Keratinocyte (primary cell): ENCODE data around the gene DDIAS. TPM values are rescaled to one million over a fixed set of nuclear protein-coding genes. Genes with fewer than 3 reads are reported as not detected.
A peak's percentile ranks its signal among the peaks of the same experiment; 100 is the strongest.

Experiments
- DNase-seq: peaks from one replicate; pipeline ENCODE4 v3.0.0-alpha.2; 2011; ENCODE audit warnings: low read depth, missing footprints, low spot score
- FAIRE-seq: peaks from 2 replicates; lab custom pipeline; 2011; peaks lifted over from hg19 to GRCh38; lab: Jason Lieb, UNC
- H2AFZ ChIP-seq: 2 replicates; pipeline ENCODE4 v1.6.0; 2012; ENCODE audit warnings: low read length, control low read depth, inconsistent platforms; ENCODE audit not compliant: control insufficient read depth
- H3K27ac ChIP-seq: 2 replicates; pipeline ENCODE4 v1.5.1; 2011; ENCODE audit warnings: low read length; ENCODE audit not compliant: control insufficient read depth, insufficient read depth
- H3K27me3 ChIP-seq: 3 replicates; pipeline ENCODE4 v1.6.0; 2011; ENCODE audit warnings: low read length; ENCODE audit not compliant: control insufficient read depth, insufficient read depth; ENCODE audit errors: extremely low read depth
- H3K36me3 ChIP-seq, 2 experiments: 2 replicates in 1 of 2; 3 replicates in 1 of 2; pipeline ENCODE4 v1.5.1; 2011; ENCODE audit warnings: low read length in 2 of 2, mild to moderate bottlenecking in 1 of 2; ENCODE audit not compliant: control insufficient read depth in 2 of 2, insufficient read depth in 2 of 2; ENCODE audit errors: extremely low read depth in 1 of 2
- H3K4me1 ChIP-seq: 3 replicates; pipeline ENCODE4 v1.5.1; 2011; ENCODE audit warnings: low read length; ENCODE audit not compliant: control insufficient read depth, insufficient read depth; ENCODE audit errors: extremely low read depth
- H3K4me2 ChIP-seq: 3 replicates; pipeline ENCODE4 v1.6.0; 2011; ENCODE audit warnings: low read depth, low read length; ENCODE audit not compliant: control insufficient read depth, insufficient read depth; ENCODE audit errors: extremely low read depth
- H3K4me3 ChIP-seq, 3 experiments: fragments of 200-600 bp in 1 of 3; sonication (generic) in 1 of 3; 2 replicates in 2 of 3; 3 replicates in 1 of 3; pipeline ENCODE4 v1.5.1; 2011 to 2016; ENCODE audit warnings: low read length in 3 of 3, mild to moderate bottlenecking in 3 of 3, control low read depth in 2 of 3, inconsistent platforms in 1 of 3, low read depth in 1 of 3, mixed read lengths in 1 of 3, mixed run types in 1 of 3, moderate library complexity in 1 of 3; ENCODE audit not compliant: control insufficient read depth in 2 of 3, insufficient read depth in 2 of 3; ENCODE audit errors: extremely low read depth in 1 of 3
- H3K79me2 ChIP-seq: 2 replicates; pipeline ENCODE4 v1.6.0; 2012; ENCODE audit warnings: low read length; ENCODE audit not compliant: control insufficient read depth, insufficient read depth
- H3K9ac ChIP-seq: 3 replicates; pipeline ENCODE4 v1.6.0; 2011; ENCODE audit warnings: low read length; ENCODE audit not compliant: control insufficient read depth, insufficient read depth; ENCODE audit errors: extremely low read depth
- H3K9me1 ChIP-seq: 3 replicates; pipeline ENCODE4 v1.6.0; 2011; ENCODE audit warnings: low read length; ENCODE audit not compliant: control insufficient read depth, insufficient read depth; ENCODE audit errors: extremely low read depth
- H3K9me3 ChIP-seq: 2 replicates; pipeline ENCODE4 v1.5.1; 2012; ENCODE audit warnings: low read depth, low read length; ENCODE audit not compliant: control insufficient read depth
- H4K20me1 ChIP-seq: 3 replicates; pipeline ENCODE4 v1.6.0; 2011; ENCODE audit warnings: low read length; ENCODE audit not compliant: control insufficient read depth, insufficient read depth; ENCODE audit errors: extremely low read depth
- EZH2 ChIP-seq: IDR thresholded peaks from one replicate; pipeline ENCODE4 v1.6.1; 2012; ENCODE audit warnings: inconsistent platforms, mild to moderate bottlenecking, low read length, moderate library complexity
- dilution Hi-C: fragments of 300-500 bp; cut with MboI; formaldehyde crosslinking; loops from one replicate; pipeline ENCODE4 v1.7.0; 2020; ENCODE audit warnings: low sequenced_read_pairs; ENCODE audit not compliant: extremely low pct_ligation_motif_present
- polyA plus RNA-seq, 5 experiments: library from polyadenylated mRNA; depleted of rRNA in 3 of 5; stranded (reverse) in 3 of 5; stranded (forward) in 1 of 5; unstranded in 1 of 5; fragments of >200 nt; gene quantifications; 1 replicate in 1 of 5; 2 replicates in 3 of 5; 3 replicates in 1 of 5; pipeline versions ENCODE4 v1.2.1 to v1.2.3, GENCODE V29; 2011 to 2012; ENCODE audit warnings: missing spikeins in 2 of 5, low read depth in 1 of 5, low replicate concordance in 1 of 5
- TF ChIP-seq, protein P1 (sequence below), 3 experiments: IDR thresholded peaks in 1 of 3; conservative IDR thresholded peaks in 1 of 3; optimal IDR thresholded peaks in 1 of 3; 2 replicates in 2 of 3; 3 replicates in 1 of 3; pipeline versions ENCODE3 to v1.5.1; 2011; ENCODE audit warnings: low read length in 3 of 3, mild to moderate bottlenecking in 3 of 3, moderate library complexity in 2 of 3, control low read depth in 1 of 3, inconsistent platforms in 1 of 3; ENCODE audit not compliant: insufficient read depth in 2 of 3; ENCODE audit errors: extremely low read depth in 1 of 3

Gene DDIAS
- polyA plus RNA-seq, 1 donor (not counting 4 experiments of a cell fraction or from before 2014, with no cell fraction given): 8.7 TPM

DNA sequence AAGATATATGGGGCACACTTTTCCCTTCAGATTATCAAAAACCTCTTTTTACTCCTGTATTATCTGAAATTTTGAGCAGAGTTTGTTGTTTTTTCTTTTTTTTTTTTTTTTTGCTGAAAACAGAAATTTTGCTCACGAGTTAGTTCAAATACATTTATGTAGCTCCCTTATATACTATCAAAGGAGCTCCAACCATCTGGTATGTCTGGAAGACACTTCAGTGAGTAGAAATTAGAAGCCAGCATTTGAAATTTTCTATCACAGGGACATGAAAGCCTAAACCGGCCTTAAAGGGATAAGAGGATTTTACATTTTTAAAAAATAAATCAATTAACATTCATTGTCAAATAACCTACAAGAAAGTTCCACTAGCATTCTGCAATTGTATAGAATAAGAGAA, 73.3 kb downstream of the DDIAS start:
- Histone ChIP-seq H3K27ac (no peak overlapping the region), H3K9me1 (no peaks in the 10 kb centered on the region), H3K4me2 (no peak overlapping the region), H3K4me1 (peaks cover 11% of the 10 kb centered on the region), H4K20me1 (no peaks in the 10 kb centered on the region), H3K4me3 (no peak overlapping the region), H3K79me2 (no peaks in the 10 kb centered on the region), H3K36me3 (no peaks in the 10 kb centered on the region), H3K9me3 (no peaks in the 10 kb centered on the region), H3K27me3 (no peaks in the 10 kb centered on the region), H2AFZ (no peak overlapping the region), H3K9ac (no peak overlapping the region)
- TF ChIP-seq, protein P1, sequence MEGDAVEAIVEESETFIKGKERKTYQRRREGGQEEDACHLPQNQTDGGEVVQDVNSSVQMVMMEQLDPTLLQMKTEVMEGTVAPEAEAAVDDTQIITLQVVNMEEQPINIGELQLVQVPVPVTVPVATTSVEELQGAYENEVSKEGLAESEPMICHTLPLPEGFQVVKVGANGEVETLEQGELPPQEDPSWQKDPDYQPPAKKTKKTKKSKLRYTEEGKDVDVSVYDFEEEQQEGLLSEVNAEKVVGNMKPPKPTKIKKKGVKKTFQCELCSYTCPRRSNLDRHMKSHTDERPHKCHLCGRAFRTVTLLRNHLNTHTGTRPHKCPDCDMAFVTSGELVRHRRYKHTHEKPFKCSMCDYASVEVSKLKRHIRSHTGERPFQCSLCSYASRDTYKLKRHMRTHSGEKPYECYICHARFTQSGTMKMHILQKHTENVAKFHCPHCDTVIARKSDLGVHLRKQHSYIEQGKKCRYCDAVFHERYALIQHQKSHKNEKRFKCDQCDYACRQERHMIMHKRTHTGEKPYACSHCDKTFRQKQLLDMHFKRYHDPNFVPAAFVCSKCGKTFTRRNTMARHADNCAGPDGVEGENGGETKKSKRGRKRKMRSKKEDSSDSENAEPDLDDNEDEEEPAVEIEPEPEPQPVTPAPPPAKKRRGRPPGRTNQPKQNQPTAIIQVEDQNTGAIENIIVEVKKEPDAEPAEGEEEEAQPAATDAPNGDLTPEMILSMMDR (optimal IDR thresholded peaks at IDR 0.05 in 1 of 3, IDR thresholded peaks at IDR 0.05 in 1 of 3, conservative IDR thresholded peaks at IDR 0.05 in 1 of 3; ENCODE audit: extremely low read depth in 1 of 3, insufficient read depth in 2 of 3, low read length in 3 of 3): no peak
- no peak for TF ChIP-seq EZH2
- FAIRE-seq (no peak), DNase-seq (no peak)
- dilution Hi-C loops: no loop called here

DNA sequence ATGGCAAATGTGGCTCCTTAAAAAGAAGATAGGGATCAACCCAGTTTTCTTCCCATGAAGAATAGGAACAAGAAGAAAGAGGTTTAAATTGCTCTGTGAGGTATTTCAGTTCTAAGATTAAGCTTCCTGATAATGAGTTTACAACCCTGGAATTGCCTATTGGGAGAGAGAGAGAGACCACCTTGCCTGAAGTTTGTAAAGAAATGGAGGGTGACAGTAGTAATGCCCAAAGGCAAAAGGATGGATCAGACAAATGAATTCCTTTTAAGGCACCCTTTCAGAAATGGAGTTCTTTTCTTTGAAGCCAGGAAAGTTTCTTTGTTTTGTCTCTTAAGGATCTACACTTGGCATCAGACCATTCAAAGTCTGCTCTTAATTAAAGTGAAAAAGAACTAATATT, 74.3 kb downstream of the DDIAS start:
- Histone ChIP-seq H3K4me2 (no peak overlapping the region), H4K20me1 (no peaks in the 10 kb centered on the region), H3K79me2 (no peaks in the 10 kb centered on the region), H3K36me3 (no peaks in the 10 kb centered on the region), H3K9ac (no peak overlapping the region), H3K9me3 (no peaks in the 10 kb centered on the region), H3K9me1 (no peaks in the 10 kb centered on the region), H3K4me1 (peaks cover 20% of the 10 kb centered on the region), H3K27me3 (no peaks in the 10 kb centered on the region), H3K27ac (no peak overlapping the region), H2AFZ (no peak overlapping the region), H3K4me3 (no peak overlapping the region)
- dilution Hi-C loops: no loop called here
- FAIRE-seq: peak; percentile 46
- no peak for DNase-seq
- TF ChIP-seq EZH2: no peak

DNA sequence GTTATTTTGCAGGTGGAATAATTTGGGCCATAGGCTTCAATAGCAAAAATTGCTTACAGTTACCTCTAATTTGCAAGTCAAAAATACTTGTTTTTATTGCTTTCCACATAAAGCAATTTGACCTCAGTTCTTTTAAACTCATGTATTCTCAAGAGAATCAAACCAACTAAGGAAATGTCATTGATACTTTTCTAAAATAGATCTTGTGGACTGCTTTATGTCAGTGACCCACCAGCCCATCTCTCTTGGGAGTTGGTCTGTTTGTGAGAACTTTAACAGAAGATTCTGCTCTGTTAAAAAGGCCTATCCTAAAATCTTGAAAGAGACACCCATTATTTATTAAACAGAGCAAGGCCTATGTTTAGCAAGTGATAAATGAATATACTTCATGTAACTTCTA, 75.2 kb downstream of the DDIAS start:
- Histone ChIP-seq H3K36me3 (peaks cover 0 to under 1% of the 10 kb centered on the region in 2 experiments), H3K27ac (no peak overlapping the region), H3K9me3 (no peaks in the 10 kb centered on the region), H2AFZ (no peak overlapping the region), H4K20me1 (no peaks in the 10 kb centered on the region), H3K4me3 (no peak overlapping the region), H3K9ac (no peak overlapping the region), H3K27me3 (no peaks in the 10 kb centered on the region), H3K4me1 (peaks cover 22% of the 10 kb centered on the region), H3K9me1 (no peaks in the 10 kb centered on the region), H3K4me2 (no peak overlapping the region), H3K79me2 (no peaks in the 10 kb centered on the region)
- TF ChIP-seq EZH2: no peak
- TF ChIP-seq, protein P1 (optimal IDR thresholded peaks at IDR 0.05 in 1 of 3, IDR thresholded peaks at IDR 0.05 in 1 of 3, conservative IDR thresholded peaks at IDR 0.05 in 1 of 3; ENCODE audit: extremely low read depth in 1 of 3, insufficient read depth in 2 of 3, low read length in 3 of 3): no peak
- dilution Hi-C loops: no loop called here
- DNase-seq (no peak), FAIRE-seq (no peak)
